Measurements from ENCODE around the gene CBX8.

GRCh38 chr17:79836972-79837887 lies 40.4 kb upstream of the CBX8 start:
- TF ChIP-seq CTCF (IDR thresholded peaks at IDR 0.05 in 8 of 11, conservative IDR thresholded peaks at IDR 0.05 in 3 of 11) (peak in 3 of 11 experiments; percentile 12 to 35 (median 27)), POLR2AphosphoS5 (IDR thresholded peaks at IDR 0.05) (peak; percentile 37 to 73 (median 66)), POLR2A (IDR thresholded peaks at IDR 0.05) (no peak)

All from spleen (tissue), 7 donors.